ENCODE measurements around the gene APBB1. TPM values are rescaled to one million over a fixed set of nuclear protein-coding genes. Genes with fewer than 3 reads are reported as not detected.

Gene APBB1
- total and polyA plus RNA-seq, 2 donors (not counting 1 experiment from before 2014, with no cell fraction given): 23.4 to 32.5 TPM

- Mint-ChIP-seq H3K27ac (no peak overlapping the region), H3K27me3 (no peaks in the 10 kb centered on the region), H3K4me3 (no peak overlapping the region), H3K4me1 (peaks cover 5% of the 10 kb centered on the region), H3K9me3 (ENCODE audit: insufficient read depth) (no peaks in the 10 kb centered on the region)
- WGBS (ENCODE audit: insufficient coverage): 50% methylated on average over 1 of the region's 3 CpGs
- no peak overlapping the region for H3K9ac ChIP-seq (ENCODE audit: low read length)
- no peak overlapping the region for H3K4me3 ChIP-seq (ENCODE audit: control extremely low read depth in 1 of 5, extremely low read depth in 1 of 5, insufficient read depth in 1 of 5, low read depth in 2 of 5, low read length in 4 of 5)
- ATAC-seq (ENCODE audit: low read depth): no peak
- H3K79me2 ChIP-seq (ENCODE audit: control insufficient read depth, insufficient read depth, low read length): peaks cover 20% of the 10 kb centered on the region
- H2AFZ ChIP-seq (ENCODE audit: insufficient read depth, low read depth, low read length, poor library complexity, severe bottlenecking): no peak overlapping the region
- H3K27me3 ChIP-seq (replicated peaks in 1 of 4; ENCODE audit: control extremely low read depth in 1 of 4, control insufficient read depth in 3 of 4, insufficient read depth in 4 of 4, low read length in 3 of 4): no peaks in the 10 kb centered on the region
- intact Hi-C loops (cut with micrococcal nuclease): no loop called here
- ChIA-PET POLR2A (no interaction called here), CTCF (no interaction called here)
- no peak overlapping the region for H3K27ac ChIP-seq (ENCODE audit: low read length in 2 of 2)
- DNase-seq: no peak
- TF ChIP-seq EZH2 (IDR thresholded peaks at IDR 0.05; ENCODE audit: borderline replicate concordance, insufficient read depth, low read depth, low read length, poor library complexity, severe bottlenecking) (no peak), CTCF (IDR thresholded peaks at IDR 0.05) (no peak)
- no peak overlapping the region for H3K4me2 ChIP-seq (replicated peaks; ENCODE audit: low read depth, low read length, poor library complexity, severe bottlenecking)
- H3K36me3 ChIP-seq (replicated peaks in 1 of 2; ENCODE audit: control extremely low read depth in 1 of 2, control insufficient read depth in 1 of 2, extremely low read depth in 1 of 2, insufficient read depth in 2 of 2, low read length in 1 of 2): peaks cover 0 to 6% of the 10 kb centered on the region in 2 experiments
- H3K4me1 ChIP-seq (ENCODE audit: control insufficient read depth in 2 of 2, insufficient read depth in 2 of 2, low read length in 2 of 2): peaks cover 28 to 30% of the 10 kb centered on the region in 2 donors
- no peaks in the 10 kb centered on the region for H3K9me3 ChIP-seq (ENCODE audit: control extremely low read depth in 1 of 3, control insufficient read depth in 2 of 3, insufficient read depth in 1 of 3, low read length in 2 of 3)
- no peaks in the 10 kb centered on the region for H4K20me1 ChIP-seq (ENCODE audit: control insufficient read depth, insufficient read depth, low read length, poor library complexity, severe bottlenecking)
Observed at GRCh38 chr11:6414874-6415328, 4.0 kb downstream of the APBB1 start.

- ChIA-PET CTCF (interaction anchor here (0.9 kb wide), 1 partner anchor 35 kb away, joined by 3 read pairs; no protein-coding TSS in a partner anchor), POLR2A (no interaction called here)
- H4K20me1 ChIP-seq (ENCODE audit: control insufficient read depth, insufficient read depth, low read length, poor library complexity, severe bottlenecking): no peaks in the 10 kb centered on the region
- peaks cover 0 to 6% of the 10 kb centered on the region in 2 experiments for H3K36me3 ChIP-seq (replicated peaks in 1 of 2; ENCODE audit: control extremely low read depth in 1 of 2, control insufficient read depth in 1 of 2, extremely low read depth in 1 of 2, insufficient read depth in 2 of 2, low read length in 1 of 2)
- no peak for DNase-seq
- no peak overlapping the region for H2AFZ ChIP-seq (ENCODE audit: insufficient read depth, low read depth, low read length, poor library complexity, severe bottlenecking)
- H3K79me2 ChIP-seq (ENCODE audit: control insufficient read depth, insufficient read depth, low read length): peaks cover 13% of the 10 kb centered on the region
- Mint-ChIP-seq H3K27ac (no peak overlapping the region), H3K27me3 (no peaks in the 10 kb centered on the region), H3K4me3 (no peak overlapping the region), H3K4me1 (no peaks in the 10 kb centered on the region), H3K9me3 (ENCODE audit: insufficient read depth) (no peaks in the 10 kb centered on the region)
- intact Hi-C loops (cut with micrococcal nuclease): no loop called here
- WGBS (ENCODE audit: insufficient coverage): 98% methylated on average over 9 of the region's 12 CpGs
- peaks cover 22 to 24% of the 10 kb centered on the region in 2 donors for H3K4me1 ChIP-seq (ENCODE audit: control insufficient read depth in 2 of 2, insufficient read depth in 2 of 2, low read length in 2 of 2)
- no peak for ATAC-seq (ENCODE audit: low read depth)
- H3K4me2 ChIP-seq (replicated peaks; ENCODE audit: low read depth, low read length, poor library complexity, severe bottlenecking): no peak overlapping the region
- TF ChIP-seq EZH2 (IDR thresholded peaks at IDR 0.05; ENCODE audit: borderline replicate concordance, insufficient read depth, low read depth, low read length, poor library complexity, severe bottlenecking): no peak
- TF ChIP-seq CTCF (IDR thresholded peaks at IDR 0.05): no peak
- H3K27me3 ChIP-seq (replicated peaks in 1 of 4; ENCODE audit: control extremely low read depth in 1 of 4, control insufficient read depth in 3 of 4, insufficient read depth in 4 of 4, low read length in 3 of 4): no peaks in the 10 kb centered on the region
- H3K9ac ChIP-seq (ENCODE audit: low read length): no peak overlapping the region
- H3K27ac ChIP-seq (ENCODE audit: low read length in 2 of 2): no peak overlapping the region
- no peaks in the 10 kb centered on the region for H3K9me3 ChIP-seq (ENCODE audit: control extremely low read depth in 1 of 3, control insufficient read depth in 2 of 3, insufficient read depth in 1 of 3, low read length in 2 of 3)
- no peak overlapping the region for H3K4me3 ChIP-seq (ENCODE audit: control extremely low read depth in 1 of 5, extremely low read depth in 1 of 5, insufficient read depth in 1 of 5, low read depth in 2 of 5, low read length in 4 of 5)
Observed at GRCh38 chr11:6413791-6414201, 5.1 kb downstream of the APBB1 start.
